GM12878 (cell line): ENCODE results near the gene IP6K3. TPM values are rescaled to one million over a fixed set of nuclear protein-coding genes. Genes with fewer than 3 reads are reported as not detected.

Source experiments
- ATAC-seq: fragments of 200-7000 bp; cut with Tn5 transposase; 3 replicates; pipeline ENCODE4 v1.9.1; 2020; ENCODE audit warnings: mild to moderate bottlenecking, moderate library complexity
- BruUV-seq: library from RNA; stranded (reverse); fragments of 400-500 nt; replicated peaks from 2 replicates; lab custom pipeline; 2021; lab: Mats Ljungman, UMichigan
- CTCF ChIA-PET: fragments of 300-600 bp; sonication (Branson Sonifier 250); formaldehyde crosslinking; extraction: SDS; loops from one replicate; lab custom pipeline; 2021; ENCODE audit warnings: inconsistent platforms; lab: Yijun Ruan, JAX
- POLR2A ChIA-PET: fragments of 350-600 bp; formaldehyde crosslinking; extraction: SDS; loops from one replicate; lab custom pipeline; 2021; ENCODE audit warnings: inconsistent platforms; lab: Charles Lee
- RAD21 ChIA-PET: fragments of 300-600 bp; sonication (Branson Sonifier 250); formaldehyde crosslinking; loops from one replicate; lab custom pipeline; 2023; ENCODE audit warnings: antibody characterized with exemption; ENCODE audit not compliant: unreplicated experiment; lab: Charles Lee
- SMC1A ChIA-PET: fragments of 300-600 bp; sonication (Branson Sonifier 250); formaldehyde crosslinking; loops from one replicate; lab custom pipeline; 2023; ENCODE audit not compliant: unreplicated experiment, uncharacterized antibody; lab: Charles Lee
- DNase-seq: peaks from one replicate; pipeline ENCODE4 v3.0.0-alpha.2; 2011; ENCODE audit warnings: low read depth, low spot score
- FAIRE-seq: peaks from 3 replicates; lab custom pipeline; 2011; peaks lifted over from hg19 to GRCh38; lab: Jason Lieb, UNC
- H2AFZ ChIP-seq: 2 replicates; pipeline ENCODE4 v1.6.0; 2011; ENCODE audit warnings: low read depth, low read length, control low read depth; ENCODE audit not compliant: control insufficient read depth
- H3K27ac ChIP-seq: 2 replicates; pipeline ENCODE4 v1.5.1; 2011; ENCODE audit warnings: control low read depth; ENCODE audit not compliant: control insufficient read depth, insufficient read depth
- H3K27me3 ChIP-seq, 2 experiments: replicated peaks in 1 of 2; 2 replicates each; pipeline versions ENCODE4 v1.6.0 to v1.6.1; 2011; ENCODE audit warnings: low read length in 1 of 2; ENCODE audit not compliant: control insufficient read depth in 2 of 2, insufficient read depth in 2 of 2
- H3K36me3 ChIP-seq, 2 experiments: 2 replicates each; pipeline ENCODE4 v1.5.1; 2011; ENCODE audit warnings: low read length in 1 of 2; ENCODE audit not compliant: control insufficient read depth in 2 of 2, insufficient read depth in 2 of 2
- H3K4me1 ChIP-seq: 2 replicates; pipeline ENCODE4 v1.6.1; 2011; ENCODE audit warnings: mild to moderate bottlenecking, low read length, moderate library complexity, mixed read lengths; ENCODE audit not compliant: control insufficient read depth, insufficient read depth
- H3K4me2 ChIP-seq: 2 replicates; pipeline ENCODE4 v1.6.0; 2011; ENCODE audit warnings: control low read depth; ENCODE audit not compliant: control insufficient read depth, insufficient read depth
- H3K4me3 ChIP-seq: fragments of 200-600 bp; sonication (generic); 2 replicates; pipeline ENCODE4 v1.5.1; 2016
- H3K79me2 ChIP-seq: 2 replicates; pipeline ENCODE4 v1.6.0; 2011; ENCODE audit warnings: low read length; ENCODE audit not compliant: control insufficient read depth, insufficient read depth
- H3K9ac ChIP-seq: 2 replicates; pipeline ENCODE4 v1.8.0; 2011; ENCODE audit warnings: low read length, control low read depth, mixed read lengths; ENCODE audit not compliant: control insufficient read depth, insufficient read depth
- H3K9me3 ChIP-seq: replicated peaks from 3 replicates; pipeline ENCODE4 v1.5.1; 2011; ENCODE audit warnings: mild to moderate bottlenecking, low read length; ENCODE audit not compliant: control insufficient read depth, insufficient read depth
- H4K20me1 ChIP-seq: 2 replicates; pipeline ENCODE4 v1.6.0; 2011; ENCODE audit not compliant: control insufficient read depth, insufficient read depth
- KDM1A ChIP-seq: fragments of 200-600 bp; sonication (generic); IDR thresholded peaks from 2 replicates; pipeline ENCODE4 v1.6.1; 2016; ENCODE audit warnings: borderline replicate concordance
- MAX ChIP-seq: IDR thresholded peaks from 2 replicates; pipeline ENCODE4 v1.6.1; 2012; ENCODE audit warnings: low read depth, low read length, improper control_type of control experiment
- MEF2A ChIP-seq: IDR thresholded peaks from 2 replicates; pipeline ENCODE4 v1.6.1; 2011; ENCODE audit warnings: low read depth, mild to moderate bottlenecking, low read length, moderate library complexity; ENCODE audit not compliant: insufficient read depth
- NFIC ChIP-seq: IDR thresholded peaks from 2 replicates; pipeline ENCODE4 v1.6.1; 2012; ENCODE audit warnings: low read depth, mild to moderate bottlenecking, inconsistent platforms, low read length, moderate library complexity
- NR2C1 ChIP-seq: fragments of 450-650 bp; IDR thresholded peaks from 2 replicates; pipeline ENCODE4 v1.6.1; 2017; ENCODE audit warnings: antibody characterized with exemption, mild to moderate bottlenecking, moderate library complexity
- NR2F1 ChIP-seq: fragments of 450-650 bp; conservative IDR thresholded peaks from 2 replicates; pipeline ENCODE4 v1.6.1; 2017; ENCODE audit warnings: mild to moderate bottlenecking
- PKNOX1 ChIP-seq: fragments of 450-650 bp; IDR thresholded peaks from 2 replicates; pipeline ENCODE4 v1.6.1; 2016; ENCODE audit warnings: mild to moderate bottlenecking
- RCOR1 ChIP-seq: conservative IDR thresholded peaks from 2 replicates; pipeline ENCODE4 v1.6.1; 2012; ENCODE audit warnings: low read depth, low read length, improper control_type of control experiment
- SMAD5 ChIP-seq: IDR thresholded peaks from 2 replicates; pipeline ENCODE4 v1.6.1; 2016; ENCODE audit warnings: antibody characterized with exemption, low read depth
- SUZ12 ChIP-seq: fragments of 200-600 bp; sonication (generic); IDR thresholded peaks from one replicate; pipeline ENCODE4 v1.6.1; 2018; ENCODE audit warnings: antibody characterized with exemption, mild to moderate bottlenecking; ENCODE audit not compliant: unreplicated experiment
- ZBTB33 ChIP-seq: fragments of 450-650 bp; IDR thresholded peaks from 2 replicates; pipeline ENCODE4 v1.6.1; 2017; ENCODE audit warnings: mild to moderate bottlenecking
- ZNF217 ChIP-seq: fragments of 450-650 bp; IDR thresholded peaks from 2 replicates; pipeline ENCODE4 v1.6.1; 2017; ENCODE audit warnings: antibody characterized with exemption, mild to moderate bottlenecking
- WGBS: methylation state at CpG from one replicate; pipeline ENCODE4 v1.1.6; 2016; ENCODE audit warnings: low lambda C conversion rate; ENCODE audit not compliant: insufficient replicate concordance, insufficient coverage; ENCODE audit errors: missing lambda C conversion rate; 5-methylcytosine and 5-hydroxymethylcytosine counted together
- in situ Hi-C: fragments of 300-500 bp; cut with MboI; formaldehyde crosslinking; loops from 9 replicates; pipeline ENCODE4 v1.14.3; 2018; ENCODE audit warnings: mixed read lengths
- intact Hi-C: fragments of 100-400 bp; cut with micrococcal nuclease; formaldehyde crosslinking; loops from one replicate; pipeline ENCODE4 v1.14.2; 2022; ENCODE audit not compliant: unreplicated experiment
- polyA plus RNA-seq, 11 experiments: library from polyadenylated mRNA; depleted of rRNA in 4 of 11; unstranded in 6 of 11; stranded (reverse) in 5 of 11; fragments of >200 nt; fragmentation: Nextera tagmentation in 4 of 11; fragmentation: Illumina TruSeq in 1 of 11; extraction: Ambion mirVana in 4 of 11; extraction: Trizol in 1 of 11; gene quantifications; 1 replicate in 1 of 11; 2 replicates in 10 of 11; pipeline versions ENCODE4 v1.2.1 to v1.2.3, GENCODE V29; 2011 to 2016; ENCODE audit warnings: inconsistent platforms in 2 of 11, missing spikeins in 2 of 11, low read depth in 1 of 11
- total RNA-seq, 4 experiments: library from RNA; depleted of rRNA in 3 of 4; stranded (reverse); fragments of >200 nt in 3 of 4; fragmentation: Illumina TruSeq in 1 of 4; extraction: Trizol in 1 of 4; gene quantifications; 2 replicates each; pipeline versions ENCODE4 v1.2.1 to v1.2.3, GENCODE V29; 2013 to 2021

Gene IP6K3
- total and polyA plus RNA-seq, 10 of the 15 experiments (the other 5 are each of a cell fraction or from before 2014, with no cell fraction given) = 0.02 to 0.15 (median 0.09) TPM; not detected in 7

DNA sequence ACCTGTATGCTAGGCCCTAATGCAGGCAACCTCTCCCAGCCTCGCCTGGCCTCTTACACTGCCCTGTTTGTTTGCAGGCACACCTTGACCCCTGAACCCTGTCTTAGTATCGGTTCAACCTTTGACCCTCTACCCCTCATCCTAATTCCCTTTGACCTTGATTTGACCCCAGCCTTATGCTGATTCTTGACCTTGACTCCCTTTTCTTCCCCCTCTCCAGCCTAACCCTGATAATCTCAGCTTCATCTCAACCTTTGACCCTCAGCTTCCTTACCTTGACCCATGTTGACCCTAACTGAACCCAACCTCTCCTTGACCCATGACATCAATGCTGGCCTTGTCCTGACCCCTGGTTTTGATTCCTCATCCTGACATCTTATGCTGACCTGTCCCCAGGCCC is 69.0 kb downstream of the IP6K3 start:
- FAIRE-seq (no peak), DNase-seq (no peak), ATAC-seq (no peak)
- peaks cover 18 to 24% of the 10 kb centered on the region in 2 experiments; a peak in 3 of 4 replicates for H3K36me3 ChIP-seq
- no peak for TF ChIP-seq ZBTB33
- no peak for TF ChIP-seq ZNF217
- peak; percentile 57; the same call in 1 of the 2 replicates for TF ChIP-seq NR2F1
- TF ChIP-seq NR2C1 = peak; percentile 66
- TF ChIP-seq RCOR1 = no peak
- CTCF ChIA-PET = no interaction called here
- H3K9me3 ChIP-seq = no peaks in the 10 kb centered on the region
- POLR2A ChIA-PET = no interaction called here
- no peak overlapping the region for H3K27ac ChIP-seq
- no peaks in the 10 kb centered on the region for H4K20me1 ChIP-seq
- H3K27me3 ChIP-seq = no peaks in the 10 kb centered on the region
- RAD21 ChIA-PET = no interaction called here
- no peak overlapping the region for H3K4me2 ChIP-seq
- no peak overlapping the region for H2AFZ ChIP-seq
- H3K9ac ChIP-seq = no peak overlapping the region
- H3K4me1 ChIP-seq = no peaks in the 10 kb centered on the region
- no peak overlapping the region for H3K4me3 ChIP-seq
- SMC1A ChIA-PET = no interaction called here
- intact Hi-C loops (no loop called here), in situ Hi-C loops (no loop called here)
- BruUV-seq = no TSS peak
- WGBS = 100% methylated on average over 2 of the region's 2 CpGs
- H3K79me2 ChIP-seq = no peaks in the 10 kb centered on the region

GRCh38 chr6:33677143-33677660 is 69.5 kb downstream of the IP6K3 start:
- RAD21 ChIA-PET = no interaction called here
- SMC1A ChIA-PET = no interaction called here
- CTCF ChIA-PET = no interaction called here
- H3K4me1 ChIP-seq = no peaks in the 10 kb centered on the region
- no peaks in the 10 kb centered on the region for H4K20me1 ChIP-seq
- no peaks in the 10 kb centered on the region for H3K27me3 ChIP-seq
- 91% methylated on average over 8 of the region's 8 CpGs for WGBS
- no peak overlapping the region for H3K9ac ChIP-seq
- in situ Hi-C loops (no loop called here), intact Hi-C loops (no loop called here)
- POLR2A ChIA-PET = no interaction called here
- no TSS peak for BruUV-seq
- no peak overlapping the region for H2AFZ ChIP-seq
- ATAC-seq (no peak), DNase-seq (no peak), FAIRE-seq (no peak)
- no peaks in the 10 kb centered on the region for H3K79me2 ChIP-seq
- peaks cover 15 to 22% of the 10 kb centered on the region in 2 experiments; a peak in 3 of 4 replicates for H3K36me3 ChIP-seq
- no peak overlapping the region for H3K27ac ChIP-seq
- TF ChIP-seq MAX (no peak), NFIC (no peak), MEF2A (no peak), KDM1A (no peak), SUZ12 (no peak), PKNOX1 (no peak), SMAD5 (no peak)
- no peaks in the 10 kb centered on the region for H3K9me3 ChIP-seq
- H3K4me3 ChIP-seq = no peak overlapping the region
- H3K4me2 ChIP-seq = no peak overlapping the region
